ENCODE data around the gene NAV2.
"Not testable (repeated sequence)": the region's sequence is repeated elsewhere in the genome, so short reads cannot be mapped to it uniquely, and the experiment has no call there.

NAV2 gene

GRCh38 chr11:19910931-19911330 is 198.3 kb downstream of the NAV2 start:
- no peak for DNase-seq

- DNase-seq, result no peak
Measured at GRCh38 chr11:19912115-19912957, 199.7 kb downstream of the NAV2 start.

GRCh38 chr11:19912958-19913892 is 200.6 kb downstream of the NAV2 start:
- DNase-seq, result no peak

- DNase-seq, result no peak
Measured at GRCh38 chr11:19913893-19914249, 201.2 kb downstream of the NAV2 start.

- no peak for DNase-seq
Measured at GRCh38 chr11:19915808-19916207, 203.2 kb downstream of the NAV2 start.

- no peak for DNase-seq
Measured at GRCh38 chr11:19917069-19917468, 204.4 kb downstream of the NAV2 start.

GRCh38 chr11:19918302-19919049 is 205.8 kb downstream of the NAV2 start:
- no peak for DNase-seq

- DNase-seq, result no peak
Measured at GRCh38 chr11:19919050-19919561, 206.5 kb downstream of the NAV2 start.

GRCh38 chr11:19920982-19921381 is 208.3 kb downstream of the NAV2 start:
- DNase-seq, result no peak

GRCh38 chr11:19921976-19922688 is 209.5 kb downstream of the NAV2 start:
- DNase-seq, result no peak

GRCh38 chr11:19922689-19923035 is 210.0 kb downstream of the NAV2 start:
- DNase-seq, result no peak

GRCh38 chr11:19923626-19924025 is 211.0 kb downstream of the NAV2 start:
- DNase-seq, result no peak

- no peak for DNase-seq
Measured at GRCh38 chr11:19924311-19924710, 211.7 kb downstream of the NAV2 start.

GRCh38 chr11:19924716-19925115 is 212.1 kb downstream of the NAV2 start:
- no peak for DNase-seq

GRCh38 chr11:19927403-19927802 is 214.8 kb downstream of the NAV2 start:
- not testable (repeated sequence) for DNase-seq

GRCh38 chr11:19929147-19929546 is 216.5 kb downstream of the NAV2 start:
- no peak for DNase-seq

- no peak for DNase-seq
Measured at GRCh38 chr11:19929655-19930054, 217.0 kb downstream of the NAV2 start.

GRCh38 chr11:19931141-19931770 is 218.6 kb downstream of the NAV2 start:
- no peak for DNase-seq

- no peak for DNase-seq
Measured at GRCh38 chr11:19931771-19932369, 219.2 kb downstream of the NAV2 start.

GRCh38 chr11:19933132-19933735 is 220.6 kb downstream of the NAV2 start:
- DNase-seq, result no peak
